ENCODE measurements around the gene LGI1.

DNA sequence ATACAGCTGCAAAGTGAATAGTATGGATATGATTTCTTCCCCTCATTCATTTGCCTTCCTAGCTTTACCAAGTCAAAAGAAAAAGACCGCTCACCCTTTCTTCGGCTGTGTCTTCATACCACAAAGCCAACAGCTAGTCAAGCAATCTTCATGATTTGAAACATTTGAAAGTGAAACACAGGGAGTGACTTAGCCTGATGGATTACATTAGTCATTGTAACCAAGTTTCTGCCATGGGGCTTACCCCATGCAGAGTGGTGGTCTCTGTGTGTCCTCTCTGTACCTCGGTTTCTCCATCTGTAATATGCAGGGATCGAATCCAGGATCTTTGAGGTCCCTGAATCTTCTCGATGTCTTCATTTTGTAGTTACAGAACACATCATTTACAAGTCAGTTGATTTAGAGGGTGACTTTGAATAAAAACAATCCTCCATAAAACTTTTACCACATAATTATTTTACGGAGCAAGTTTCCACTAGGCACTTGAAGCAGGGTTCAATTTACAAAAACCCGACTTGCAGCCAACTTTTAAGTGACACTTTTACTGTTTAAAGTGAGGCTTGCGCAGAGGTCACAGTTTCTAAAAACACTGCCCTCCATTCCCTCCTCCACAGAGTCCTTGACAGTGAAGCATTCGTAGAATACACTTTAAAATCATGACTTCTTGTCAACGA is 2.2 kb upstream of the LGI1 start:
- no peak for TF ChIP-seq POLR2A (IDR thresholded peaks at IDR 0.05; ENCODE audit: low read length)
- no peak for TF ChIP-seq GATA1 (IDR thresholded peaks at IDR 0.05; ENCODE audit: low read depth, low read length)

Measured in erythroblast (primary cell).